Neural cell (in vitro differentiated cells): ENCODE data around the gene ADAMTSL2.

Source experiments
- CTCF ChIP-seq: fragments of 450-650 bp; IDR thresholded peaks from 2 replicates; pipeline ENCODE4 v1.5.1; 2014; ENCODE audit warnings: antibody characterized with exemption, mild to moderate bottlenecking, moderate library complexity; ENCODE audit not compliant: poor library complexity, severe bottlenecking
- EZH2 ChIP-seq: fragments of 200-600, 300-800 bp; shearing (Covaris generic), sonication (generic); IDR thresholded peaks from 2 replicates; pipeline ENCODE4 v1.6.1; 2014; ENCODE audit warnings: antibody characterized with exemption, low read length, borderline replicate concordance, mild to moderate bottlenecking; ENCODE audit not compliant: insufficient read depth, poor library complexity, severe bottlenecking
- POLR2AphosphoS5 ChIP-seq: IDR thresholded peaks from 2 replicates; pipeline ENCODE4 v1.6.1; 2012
- SMC3 ChIP-seq: fragments of 450-650 bp; conservative IDR thresholded peaks from 2 replicates; pipeline ENCODE4 v1.6.1; 2014; ENCODE audit warnings: antibody characterized with exemption, mild to moderate bottlenecking, moderate library complexity; ENCODE audit not compliant: poor library complexity

- TF ChIP-seq CTCF (no peak), EZH2 (no peak), POLR2AphosphoS5 (no peak), SMC3 (no peak)
These were observed 43.2 kb downstream of the ADAMTSL2 start for GRCh38 chr9:133577737-133578112.
